ACC112 (cell line): Measurements from ENCODE around the gene SLC39A9.

Source experiments
- H2AFZ ChIP-seq: fragments of 200-600 bp; sonication (generic); one replicate; pipeline ENCODE4 v1.6.0; 2017; ENCODE audit warnings: antibody characterized with exemption, low read length; ENCODE audit not compliant: unreplicated experiment
- H3K27ac ChIP-seq: fragments of 200-600 bp; sonication (generic); 2 replicates; pipeline ENCODE4 v1.5.1; 2014; ENCODE audit warnings: low read depth, mild to moderate bottlenecking, antibody characterized with exemption, low read length, moderate library complexity
- H3K27me3 ChIP-seq: fragments of 200-600 bp; sonication (generic); 2 replicates; pipeline ENCODE4 v1.6.1; 2014; ENCODE audit warnings: mild to moderate bottlenecking, antibody characterized with exemption, low read length, moderate library complexity, mixed read lengths; ENCODE audit not compliant: insufficient read depth
- H3K36me3 ChIP-seq: fragments of 200-600 bp; sonication (generic); 2 replicates; pipeline ENCODE4 v1.6.1; 2016; ENCODE audit warnings: mild to moderate bottlenecking, antibody characterized with exemption, low read length, moderate library complexity, mixed read lengths; ENCODE audit not compliant: insufficient read depth
- H3K4me1 ChIP-seq: fragments of 200-600 bp; sonication (generic); one replicate; pipeline ENCODE4 v1.6.1; 2016; ENCODE audit warnings: low read length, mixed read lengths; ENCODE audit not compliant: insufficient read depth, unreplicated experiment, control insufficient read depth
- H3K4me3 ChIP-seq: fragments of 200-600 bp; sonication (generic); 2 replicates; pipeline ENCODE4 v1.5.1; 2014; ENCODE audit warnings: mild to moderate bottlenecking, low read depth, low read length
- H3K79me2 ChIP-seq: fragments of 200-600 bp; sonication (generic); one replicate; pipeline ENCODE4 v1.6.0; 2016; ENCODE audit warnings: low read length; ENCODE audit not compliant: control insufficient read depth, unreplicated experiment, insufficient read depth

SLC39A9 gene

GRCh38 chr14:69443296-69443805 lies 44.9 kb downstream of the SLC39A9 start:
- H2AFZ ChIP-seq: no peak overlapping the region
- H3K36me3 ChIP-seq: peaks cover 15% of the 10 kb centered on the region; the same call in 1 of the 2 replicates
- H3K27me3 ChIP-seq: no peaks in the 10 kb centered on the region
- H3K4me1 ChIP-seq: peaks cover 5% of the 10 kb centered on the region
- no peak overlapping the region for H3K4me3 ChIP-seq
- peaks cover 17% of the 10 kb centered on the region for H3K79me2 ChIP-seq
- no peak overlapping the region for H3K27ac ChIP-seq

- Histone ChIP-seq H3K27ac (no peak overlapping the region), H3K79me2 (peaks cover 2% of the 10 kb centered on the region), H2AFZ (no peak overlapping the region), H3K27me3 (no peaks in the 10 kb centered on the region), H3K36me3 (no peaks in the 10 kb centered on the region), H3K4me3 (no peak overlapping the region), H3K4me1 (no peaks in the 10 kb centered on the region)
Observed at GRCh38 chr14:69449216-69449615, 50.7 kb downstream of the SLC39A9 start.

- H3K27ac ChIP-seq: no peak overlapping the region
- H3K27me3 ChIP-seq: no peaks in the 10 kb centered on the region
- peaks cover 6% of the 10 kb centered on the region; the same call in 1 of the 2 replicates for H3K36me3 ChIP-seq
- H3K4me3 ChIP-seq: no peak overlapping the region
- no peaks in the 10 kb centered on the region for H3K4me1 ChIP-seq
- H2AFZ ChIP-seq: no peak overlapping the region
- H3K79me2 ChIP-seq: no peaks in the 10 kb centered on the region
Observed at GRCh38 chr14:69451941-69452340, 53.4 kb downstream of the SLC39A9 start.

DNA sequence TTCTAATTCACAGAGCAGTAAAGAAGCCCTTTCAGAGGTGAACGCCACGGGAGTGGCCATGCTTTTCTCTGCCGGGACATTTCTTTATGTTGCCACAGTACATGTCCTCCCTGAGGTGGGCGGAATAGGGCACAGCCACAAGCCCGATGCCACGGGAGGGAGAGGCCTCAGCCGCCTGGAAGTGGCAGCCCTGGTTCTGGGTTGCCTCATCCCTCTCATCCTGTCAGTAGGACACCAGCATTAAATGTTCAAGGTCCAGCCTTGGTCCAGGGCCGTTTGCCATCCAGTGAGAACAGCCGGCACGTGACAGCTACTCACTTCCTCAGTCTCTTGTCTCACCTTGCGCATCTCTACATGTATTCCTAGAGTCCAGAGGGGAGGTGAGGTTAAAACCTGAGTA lies 59.9 kb downstream of the SLC39A9 start:
- Histone ChIP-seq H3K4me3 (no peak overlapping the region), H3K27ac (no peak overlapping the region), H3K27me3 (no peaks in the 10 kb centered on the region), H3K4me1 (no peaks in the 10 kb centered on the region), H3K36me3 (peaks cover 21% of the 10 kb centered on the region; the same call in 1 of the 2 replicates), H2AFZ (no peak overlapping the region), H3K79me2 (no peaks in the 10 kb centered on the region)

DNA sequence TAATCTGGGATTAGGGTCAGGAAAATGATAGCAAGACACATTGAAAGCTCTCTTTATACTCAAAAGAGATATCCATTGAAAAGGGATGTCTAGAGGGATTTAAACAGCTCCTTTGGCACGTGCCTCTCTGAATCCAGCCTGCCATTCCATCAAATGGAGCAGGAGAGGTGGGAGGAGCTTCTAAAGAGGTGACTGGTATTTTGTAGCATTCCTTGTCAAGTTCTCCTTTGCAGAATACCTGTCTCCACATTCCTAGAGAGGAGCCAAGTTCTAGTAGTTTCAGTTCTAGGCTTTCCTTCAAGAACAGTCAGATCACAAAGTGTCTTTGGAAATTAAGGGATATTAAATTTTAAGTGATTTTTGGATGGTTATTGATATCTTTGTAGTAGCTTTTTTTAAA lies 60.6 kb downstream of the SLC39A9 start:
- Histone ChIP-seq H2AFZ (no peak overlapping the region), H3K27ac (no peak overlapping the region), H3K79me2 (no peaks in the 10 kb centered on the region), H3K36me3 (peaks cover 21% of the 10 kb centered on the region; the same call in 1 of the 2 replicates), H3K4me1 (peaks cover under 1% of the 10 kb centered on the region), H3K27me3 (no peaks in the 10 kb centered on the region), H3K4me3 (no peak overlapping the region)

- no peaks in the 10 kb centered on the region for H3K27me3 ChIP-seq
- H3K36me3 ChIP-seq: peaks cover 21% of the 10 kb centered on the region; the same call in 1 of the 2 replicates
- H3K4me3 ChIP-seq: no peak overlapping the region
- peaks cover 10% of the 10 kb centered on the region for H3K4me1 ChIP-seq
- no peaks in the 10 kb centered on the region for H3K79me2 ChIP-seq
- H3K27ac ChIP-seq: peak overlapping the region; percentile 46; the same call in 1 of the 2 replicates
- no peak overlapping the region for H2AFZ ChIP-seq
Observed at GRCh38 chr14:69460093-69460701, 61.7 kb downstream of the SLC39A9 start.

DNA sequence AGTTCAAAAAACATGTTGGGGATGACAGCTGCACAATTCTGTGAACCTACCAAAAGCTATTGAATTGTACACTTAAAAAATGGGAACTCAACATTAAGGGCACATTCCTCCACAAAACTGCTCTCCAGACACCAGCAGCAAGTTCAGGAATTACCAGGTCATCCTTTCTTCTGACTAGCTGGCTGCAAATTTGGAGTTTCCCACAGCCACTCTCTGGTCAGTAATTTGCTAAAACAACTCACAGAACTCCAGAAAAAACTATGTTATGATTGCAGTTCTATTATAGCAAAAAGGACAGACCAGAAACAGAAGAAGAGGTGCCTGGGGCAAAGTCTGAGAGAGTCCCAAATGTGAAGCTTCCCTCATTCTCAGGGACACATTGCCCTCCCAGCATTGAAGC lies 65.9 kb downstream of the SLC39A9 start:
- Histone ChIP-seq H2AFZ (no peak overlapping the region), H3K79me2 (no peaks in the 10 kb centered on the region), H3K27me3 (no peaks in the 10 kb centered on the region), H3K36me3 (peaks cover 6% of the 10 kb centered on the region; the same call in 1 of the 2 replicates), H3K4me1 (peaks cover 14% of the 10 kb centered on the region), H3K4me3 (peak overlapping the region; percentile 30; the same call in 1 of the 2 replicates), H3K27ac (peak overlapping the region; percentile 87)

- H3K36me3 ChIP-seq: peaks cover 6% of the 10 kb centered on the region; the same call in 1 of the 2 replicates
- no peak overlapping the region for H2AFZ ChIP-seq
- peaks cover 14% of the 10 kb centered on the region for H3K4me1 ChIP-seq
- no peaks in the 10 kb centered on the region for H3K27me3 ChIP-seq
- peak overlapping the region; percentile 87 for H3K27ac ChIP-seq
- no peaks in the 10 kb centered on the region for H3K79me2 ChIP-seq
- H3K4me3 ChIP-seq: peak overlapping the region; percentile 30; the same call in 1 of the 2 replicates
Observed at GRCh38 chr14:69464829-69465228, 66.3 kb downstream of the SLC39A9 start.

DNA sequence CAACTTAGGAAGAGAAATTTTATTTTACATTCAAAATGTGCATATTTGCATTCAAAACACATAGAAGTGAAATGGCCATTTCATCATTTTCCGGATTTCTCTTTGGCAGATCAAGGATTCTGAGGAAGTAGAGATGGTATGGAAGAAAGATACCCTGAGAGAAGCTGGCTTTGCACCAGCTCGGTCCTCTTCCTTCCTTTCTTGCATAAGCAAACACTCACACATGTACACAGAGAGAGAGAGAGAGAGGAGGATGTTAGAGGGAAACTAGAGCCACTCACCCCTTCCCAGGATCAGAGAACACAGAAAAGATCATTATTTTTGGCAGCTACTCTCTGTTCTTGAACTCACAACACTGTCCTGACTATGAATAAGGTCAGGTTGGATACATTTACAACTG lies 70.5 kb downstream of the SLC39A9 start:
- Histone ChIP-seq H3K79me2 (no peaks in the 10 kb centered on the region), H3K36me3 (no peaks in the 10 kb centered on the region)

GRCh38 chr14:69471436-69471835 lies 72.9 kb downstream of the SLC39A9 start:
- Histone ChIP-seq H2AFZ (no peak overlapping the region), H3K4me1 (no peaks in the 10 kb centered on the region), H3K4me3 (no peak overlapping the region), H3K27ac (no peak overlapping the region), H3K36me3 (no peaks in the 10 kb centered on the region), H3K27me3 (peaks cover 6% of the 10 kb centered on the region; the same call in 1 of the 2 replicates), H3K79me2 (no peaks in the 10 kb centered on the region)

More for the DNA sequence above, 70.5 kb downstream of the SLC39A9 start:
- Histone ChIP-seq H3K27ac (no peak overlapping the region), H3K27me3 (no peaks in the 10 kb centered on the region), H3K4me1 (peaks cover 14% of the 10 kb centered on the region), H3K4me3 (no peak overlapping the region), H2AFZ (no peak overlapping the region)

- Histone ChIP-seq H3K27me3 (peaks cover 6% of the 10 kb centered on the region; the same call in 1 of the 2 replicates), H3K27ac (no peak overlapping the region), H2AFZ (no peak overlapping the region), H3K4me3 (no peak overlapping the region), H3K79me2 (no peaks in the 10 kb centered on the region), H3K4me1 (no peaks in the 10 kb centered on the region), H3K36me3 (no peaks in the 10 kb centered on the region)
Observed at GRCh38 chr14:69471916-69472315, 73.4 kb downstream of the SLC39A9 start.
